H9 (cell line): ENCODE results near the gene USP49. TPM values are rescaled to one million over a fixed set of nuclear protein-coding genes. Genes with fewer than 3 reads are reported as not detected.

Experiments
- DNase-seq: peaks from one replicate; pipeline ENCODE4 v3.0.0-alpha.2; 2017
- H2AFZ ChIP-seq: one replicate; pipeline ENCODE4 v1.6.1; 2013; ENCODE audit warnings: mild to moderate bottlenecking, low read length, control low read depth, moderate library complexity
- H2AK5ac ChIP-seq: 2 replicates; pipeline ENCODE4 v1.6.1; 2013; ENCODE audit warnings: low read length, control low read depth, mixed read lengths; ENCODE audit not compliant: insufficient read length
- H2BK120ac ChIP-seq: one replicate; pipeline ENCODE4 v1.6.1; 2013; ENCODE audit warnings: low read depth, mild to moderate bottlenecking, low read length, control low read depth, inconsistent platforms; ENCODE audit not compliant: poor library complexity, severe bottlenecking
- H2BK12ac ChIP-seq: 2 replicates; pipeline ENCODE4 v1.6.1; 2013; ENCODE audit warnings: low read length, control low read depth, mixed read lengths, low read depth; ENCODE audit not compliant: insufficient read length
- H2BK15ac ChIP-seq: 2 replicates; pipeline ENCODE4 v1.6.1; 2013; ENCODE audit warnings: low read depth, low read length, control low read depth
- H2BK20ac ChIP-seq: one replicate; pipeline ENCODE4 v1.6.1; 2013; ENCODE audit warnings: low read depth, mild to moderate bottlenecking, low read length, control low read depth, inconsistent platforms; ENCODE audit not compliant: poor library complexity, severe bottlenecking
- H2BK5ac ChIP-seq: 2 replicates; pipeline ENCODE4 v1.6.1; 2013; ENCODE audit warnings: low read length, control low read depth, mixed read lengths; ENCODE audit not compliant: insufficient read length
- H3K14ac ChIP-seq: 2 replicates; pipeline ENCODE4 v1.6.1; 2013; ENCODE audit warnings: low read length, control low read depth; ENCODE audit not compliant: insufficient read depth
- H3K18ac ChIP-seq: 2 replicates; pipeline ENCODE4 v1.6.1; 2013; ENCODE audit warnings: low read depth, mild to moderate bottlenecking, mixed read lengths, low read length, control low read depth; ENCODE audit not compliant: insufficient read length
- H3K23ac ChIP-seq: 2 replicates; pipeline ENCODE4 v1.6.1; 2013; ENCODE audit warnings: low read length, control low read depth, mixed read lengths, low read depth; ENCODE audit not compliant: insufficient read length
- H3K23me2 ChIP-seq: 2 replicates; pipeline ENCODE4 v1.6.1; 2013; ENCODE audit warnings: low read depth, mild to moderate bottlenecking, mixed read lengths, low read length, control low read depth; ENCODE audit not compliant: insufficient read length, poor library complexity, severe bottlenecking
- H3K27ac ChIP-seq: 2 replicates; pipeline ENCODE4 v1.5.1; 2013; ENCODE audit warnings: low read length, control low read depth, mixed read lengths, low read depth; ENCODE audit not compliant: insufficient read length
- H3K27me3 ChIP-seq: 2 replicates; pipeline ENCODE4 v1.6.1; 2013; ENCODE audit warnings: low read length, control low read depth, inconsistent platforms; ENCODE audit not compliant: insufficient read depth
- H3K4ac ChIP-seq: 2 replicates; pipeline ENCODE4 v1.6.1; 2013; ENCODE audit warnings: low read depth, mild to moderate bottlenecking, control low read depth, inconsistent platforms, low read length, moderate library complexity
- H3K4me1 ChIP-seq: 2 replicates; pipeline ENCODE4 v1.6.1; 2013; ENCODE audit warnings: low read length, control low read depth, inconsistent platforms; ENCODE audit not compliant: insufficient read depth
- H3K4me2 ChIP-seq: 2 replicates; pipeline ENCODE4 v1.6.1; 2013; ENCODE audit warnings: low read length, control low read depth, mixed read lengths; ENCODE audit not compliant: insufficient read length, insufficient read depth
- H3K56ac ChIP-seq: 2 replicates; pipeline ENCODE4 v1.6.1; 2013; ENCODE audit warnings: low read depth, mild to moderate bottlenecking, mixed read lengths, low read length, control low read depth; ENCODE audit not compliant: insufficient read length
- H3K79me1 ChIP-seq: 2 replicates; pipeline ENCODE4 v1.6.1; 2013; ENCODE audit warnings: low read depth, mild to moderate bottlenecking, moderate library complexity, low read length, control low read depth, inconsistent platforms; ENCODE audit not compliant: insufficient read depth, poor library complexity, severe bottlenecking
- H3K79me2 ChIP-seq: 2 replicates; pipeline ENCODE4 v1.6.1; 2013; ENCODE audit warnings: low read length, control low read depth, inconsistent platforms; ENCODE audit not compliant: insufficient read depth
- H3K9ac ChIP-seq: 2 replicates; pipeline ENCODE4 v1.6.1; 2013; ENCODE audit warnings: low read length, control low read depth, mixed read lengths; ENCODE audit not compliant: insufficient read length; ENCODE audit errors: extremely low read depth
- H3K9me3 ChIP-seq: one replicate; pipeline ENCODE4 v1.6.1; 2013; ENCODE audit warnings: low read depth, low read length, inconsistent platforms; ENCODE audit not compliant: control insufficient read depth
- H3T11ph ChIP-seq: one replicate; pipeline ENCODE4 v1.6.1; 2013; ENCODE audit warnings: mild to moderate bottlenecking, low read length, control low read depth, inconsistent platforms
- H4K20me1 ChIP-seq: one replicate; pipeline ENCODE4 v1.6.1; 2013; ENCODE audit not compliant: control insufficient read depth, insufficient read length, insufficient read depth
- H4K5ac ChIP-seq: 2 replicates; pipeline ENCODE4 v1.6.1; 2013; ENCODE audit warnings: low read depth, mild to moderate bottlenecking, mixed read lengths, low read length, control low read depth; ENCODE audit not compliant: insufficient read length
- H4K8ac ChIP-seq: replicated peaks from 2 replicates; pipeline ENCODE4 v1.6.1; 2013; ENCODE audit warnings: low read length, control low read depth, mixed read lengths, low read depth; ENCODE audit not compliant: insufficient read length
- H4K91ac ChIP-seq: 2 replicates; pipeline ENCODE4 v1.6.1; 2013; ENCODE audit warnings: low read depth, mild to moderate bottlenecking, moderate library complexity, mixed read lengths, low read length, control low read depth; ENCODE audit not compliant: insufficient read length
- H3K27ac Mint-ChIP-seq, 3 experiments: 2 replicates in 2 of 3; 3 replicates in 1 of 3; pipeline ENCODE4 v1.8.0; 2020 to 2021; ENCODE audit warnings: mixed read lengths in 3 of 3, mild to moderate bottlenecking in 1 of 3, moderate library complexity in 1 of 3
- H3K27me3 Mint-ChIP-seq: 2 replicates; pipeline ENCODE4 v1.8.0; 2021; ENCODE audit warnings: low read depth, mild to moderate bottlenecking, moderate library complexity, mixed read lengths
- H3K36me3 Mint-ChIP-seq, 3 experiments: 2 replicates in 2 of 3; 3 replicates in 1 of 3; pipeline ENCODE4 v1.8.0; 2020 to 2021; ENCODE audit warnings: low read depth in 3 of 3, mixed read lengths in 3 of 3; ENCODE audit not compliant: insufficient read depth in 1 of 3
- H3K4me1 Mint-ChIP-seq, 2 experiments: 2 replicates each; pipeline ENCODE4 v1.8.0; 2020; ENCODE audit warnings: mixed read lengths in 2 of 2
- H3K4me3 Mint-ChIP-seq, 2 experiments: 2 replicates in 1 of 2; 3 replicates in 1 of 2; pipeline ENCODE4 v1.8.0; 2020 to 2021; ENCODE audit warnings: mild to moderate bottlenecking in 2 of 2, mixed read lengths in 2 of 2, moderate library complexity in 1 of 2
- H3K9me3 Mint-ChIP-seq, 2 experiments: 2 replicates in 1 of 2; 3 replicates in 1 of 2; pipeline ENCODE4 v1.8.0; 2020; ENCODE audit warnings: mild to moderate bottlenecking in 2 of 2, mixed read lengths in 2 of 2, moderate library complexity in 1 of 2
- WGBS: extraction: QIAGEN DNeasy Blood & Tissue Kit; methylation state at CpG from one replicate; pipeline ENCODE4 v1.1.7; 2013; ENCODE audit warnings: missing lambda C conversion rate, low lambda C conversion rate, mixed read lengths; ENCODE audit not compliant: insufficient read length; ENCODE audit errors: extremely low coverage; 5-methylcytosine and 5-hydroxymethylcytosine counted together
- total RNA-seq: library from RNA; stranded (reverse); gene quantifications from 2 replicates; pipeline ENCODE4 v1.2.1, GENCODE V29; 2021
- TF ChIP-seq, protein P1 (sequence below): fragments of 200-600 bp; sonication (generic); conservative IDR thresholded peaks from 3 replicates; pipeline ENCODE4 v1.8.0; 2021; ENCODE audit warnings: antibody characterized with exemption, mild to moderate bottlenecking

USP49 gene
- total RNA-seq, 1 experiment from 2014 or later = 19.0 TPM

GRCh38 chr6:41843178-41843577, 52.0 kb downstream of the USP49 start:
- Mint-ChIP-seq H3K4me3 (no peak overlapping the region), H3K36me3 (no peaks in the 10 kb centered on the region; a peak in 1 of 7 replicates), H3K27ac (no peak overlapping the region), H3K4me1 (no peaks in the 10 kb centered on the region), H3K9me3 (no peaks in the 10 kb centered on the region), H3K27me3 (no peaks in the 10 kb centered on the region; the same call in 1 of the 2 replicates)
- no peak overlapping the region for H2AK5ac ChIP-seq
- no peak for DNase-seq
- no peak overlapping the region for H2BK120ac ChIP-seq
- H3K27me3 ChIP-seq = no peaks in the 10 kb centered on the region
- H3K23ac ChIP-seq = no peak overlapping the region
- H2BK12ac ChIP-seq = no peak overlapping the region
- no peaks in the 10 kb centered on the region for H3K9me3 ChIP-seq
- no peak overlapping the region for H2BK20ac ChIP-seq
- no peak overlapping the region for H3K27ac ChIP-seq
- no peak overlapping the region for H3K14ac ChIP-seq
- no peak overlapping the region for H2BK5ac ChIP-seq
- no CpG with 5 or more reads among the region's 9 CpGs for WGBS
- no peak overlapping the region for H4K5ac ChIP-seq
- no peak overlapping the region for H3K4ac ChIP-seq
- H3K23me2 ChIP-seq = no peaks in the 10 kb centered on the region
- H3K4me2 ChIP-seq = no peak overlapping the region
- H3T11ph ChIP-seq = no peak overlapping the region
- H2BK15ac ChIP-seq = no peak overlapping the region
- no peaks in the 10 kb centered on the region for H3K4me1 ChIP-seq
- H3K9ac ChIP-seq = no peak overlapping the region
- no peaks in the 10 kb centered on the region for H3K79me1 ChIP-seq
- H3K56ac ChIP-seq = no peak overlapping the region
- H3K79me2 ChIP-seq = no peaks in the 10 kb centered on the region
- H4K91ac ChIP-seq = no peak overlapping the region
- H3K18ac ChIP-seq = no peak overlapping the region
- no peak overlapping the region for H4K8ac ChIP-seq
- no peak overlapping the region for H2AFZ ChIP-seq
- TF ChIP-seq, protein P1, sequence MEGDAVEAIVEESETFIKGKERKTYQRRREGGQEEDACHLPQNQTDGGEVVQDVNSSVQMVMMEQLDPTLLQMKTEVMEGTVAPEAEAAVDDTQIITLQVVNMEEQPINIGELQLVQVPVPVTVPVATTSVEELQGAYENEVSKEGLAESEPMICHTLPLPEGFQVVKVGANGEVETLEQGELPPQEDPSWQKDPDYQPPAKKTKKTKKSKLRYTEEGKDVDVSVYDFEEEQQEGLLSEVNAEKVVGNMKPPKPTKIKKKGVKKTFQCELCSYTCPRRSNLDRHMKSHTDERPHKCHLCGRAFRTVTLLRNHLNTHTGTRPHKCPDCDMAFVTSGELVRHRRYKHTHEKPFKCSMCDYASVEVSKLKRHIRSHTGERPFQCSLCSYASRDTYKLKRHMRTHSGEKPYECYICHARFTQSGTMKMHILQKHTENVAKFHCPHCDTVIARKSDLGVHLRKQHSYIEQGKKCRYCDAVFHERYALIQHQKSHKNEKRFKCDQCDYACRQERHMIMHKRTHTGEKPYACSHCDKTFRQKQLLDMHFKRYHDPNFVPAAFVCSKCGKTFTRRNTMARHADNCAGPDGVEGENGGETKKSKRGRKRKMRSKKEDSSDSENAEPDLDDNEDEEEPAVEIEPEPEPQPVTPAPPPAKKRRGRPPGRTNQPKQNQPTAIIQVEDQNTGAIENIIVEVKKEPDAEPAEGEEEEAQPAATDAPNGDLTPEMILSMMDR = no peak
- no peaks in the 10 kb centered on the region for H4K20me1 ChIP-seq
